Astrocyte (in vitro differentiated cells and primary cell): Measurements from ENCODE around the gene METTL26. TPM values are rescaled to one million over a fixed set of nuclear protein-coding genes. Genes with fewer than 3 reads are reported as not detected.

Experiments
- DNase-seq: peaks from one replicate; pipeline ENCODE4 v3.0.0-alpha.2; 2010; ENCODE audit warnings: low read depth
- FAIRE-seq: peaks from 2 replicates; lab custom pipeline; 2011; peaks lifted over from hg19 to GRCh38; lab: Jason Lieb, UNC
- H2AFZ ChIP-seq: 2 replicates; pipeline ENCODE4 v1.6.0; 2012; ENCODE audit warnings: low read depth, low read length, inconsistent platforms
- H3K27ac ChIP-seq: 2 replicates; pipeline ENCODE4 v1.5.1; 2011; ENCODE audit warnings: low read depth, low read length, inconsistent platforms
- H3K27me3 ChIP-seq: 2 replicates; pipeline ENCODE4 v1.6.0; 2011; ENCODE audit warnings: low read length, inconsistent platforms; ENCODE audit not compliant: insufficient read depth
- H3K36me3 ChIP-seq: 2 replicates; pipeline ENCODE4 v1.5.1; 2011; ENCODE audit warnings: low read length, inconsistent platforms; ENCODE audit not compliant: insufficient read depth
- H3K4me1 ChIP-seq: 2 replicates; pipeline ENCODE4 v1.5.1; 2011; ENCODE audit warnings: low read length, inconsistent platforms; ENCODE audit not compliant: insufficient read depth
- H3K4me2 ChIP-seq: 2 replicates; pipeline ENCODE4 v1.6.0; 2012; ENCODE audit warnings: low read length, inconsistent platforms
- H3K4me3 ChIP-seq: 2 replicates; pipeline ENCODE4 v1.5.1; 2011; ENCODE audit warnings: low read depth, mild to moderate bottlenecking, low read length, inconsistent platforms; ENCODE audit not compliant: insufficient read depth
- H3K79me2 ChIP-seq: 2 replicates; pipeline ENCODE4 v1.6.0; 2012; ENCODE audit warnings: mild to moderate bottlenecking, low read length, inconsistent platforms; ENCODE audit not compliant: insufficient read depth
- H3K9ac ChIP-seq: 2 replicates; pipeline ENCODE4 v1.6.0; 2012; ENCODE audit warnings: mild to moderate bottlenecking, low read length, inconsistent platforms
- H3K9me3 ChIP-seq: 2 replicates; pipeline ENCODE4 v1.5.1; 2012; ENCODE audit warnings: low read depth, mild to moderate bottlenecking, low read length, inconsistent platforms; ENCODE audit not compliant: insufficient read depth
- H4K20me1 ChIP-seq: 2 replicates; pipeline ENCODE4 v1.6.0; 2012; ENCODE audit warnings: low read length, inconsistent platforms; ENCODE audit not compliant: insufficient read depth
- H3K27ac Mint-ChIP-seq: one replicate; pipeline ENCODE4 v1.8.0; 2021; ENCODE audit warnings: mild to moderate bottlenecking, mixed read lengths; ENCODE audit not compliant: unreplicated experiment
- H3K27me3 Mint-ChIP-seq: one replicate; pipeline ENCODE4 v1.8.0; 2021; ENCODE audit warnings: low read depth, mixed read lengths; ENCODE audit not compliant: unreplicated experiment
- H3K36me3 Mint-ChIP-seq: one replicate; pipeline ENCODE4 v1.8.0; 2021; ENCODE audit warnings: low read depth, mixed read lengths; ENCODE audit not compliant: unreplicated experiment
- H3K4me1 Mint-ChIP-seq: one replicate; pipeline ENCODE4 v1.8.0; 2021; ENCODE audit warnings: low read depth, mixed read lengths; ENCODE audit not compliant: unreplicated experiment
- H3K4me3 Mint-ChIP-seq: one replicate; pipeline ENCODE4 v1.8.0; 2021; ENCODE audit warnings: mild to moderate bottlenecking, moderate library complexity, mixed read lengths; ENCODE audit not compliant: unreplicated experiment
- H3K9me3 Mint-ChIP-seq: one replicate; pipeline ENCODE4 v1.8.0; 2021; ENCODE audit warnings: mild to moderate bottlenecking, mixed read lengths; ENCODE audit not compliant: unreplicated experiment
- CTCF ChIP-seq: IDR thresholded peaks from 2 replicates; pipeline ENCODE4 v1.5.1; 2011; ENCODE audit warnings: low read depth, mild to moderate bottlenecking, inconsistent platforms, low read length, moderate library complexity; ENCODE audit not compliant: insufficient read depth
- EZH2 ChIP-seq: IDR thresholded peaks from 2 replicates; pipeline ENCODE4 v1.6.1; 2012; ENCODE audit warnings: mild to moderate bottlenecking, low read length, inconsistent platforms; ENCODE audit not compliant: insufficient read depth
- total RNA-seq: library from RNA; stranded (reverse); gene quantifications from 2 replicates; pipeline ENCODE4 v1.2.1, GENCODE V29; 2021

The METTL26 gene
- total RNA-seq, 1 donor from 2014 or later, result 56.4 TPM

GRCh38 chr16:657487-657886, 21.4 kb upstream of the METTL26 start:
- no peaks in the 10 kb centered on the region for H3K9me3 ChIP-seq
- no peaks in the 10 kb centered on the region for H3K4me1 Mint-ChIP-seq
- no peaks in the 10 kb centered on the region for H3K4me1 ChIP-seq
- H3K4me3 ChIP-seq, result no peak overlapping the region
- no peak overlapping the region for H3K27ac ChIP-seq
- H3K9ac ChIP-seq, result no peak overlapping the region
- H3K36me3 Mint-ChIP-seq, result peaks cover 3% of the 10 kb centered on the region
- no peaks in the 10 kb centered on the region for H3K27me3 Mint-ChIP-seq
- DNase-seq (no peak), FAIRE-seq (no peak)
- no peaks in the 10 kb centered on the region for H3K9me3 Mint-ChIP-seq
- H3K27me3 ChIP-seq, result no peaks in the 10 kb centered on the region
- H2AFZ ChIP-seq, result no peak overlapping the region
- H3K27ac Mint-ChIP-seq, result no peak overlapping the region
- H3K4me3 Mint-ChIP-seq, result no peak overlapping the region
- no peaks in the 10 kb centered on the region for H3K36me3 ChIP-seq
- no peak for TF ChIP-seq EZH2
- no peak for TF ChIP-seq CTCF
- H4K20me1 ChIP-seq, result no peaks in the 10 kb centered on the region
- no peak overlapping the region for H3K4me2 ChIP-seq
- H3K79me2 ChIP-seq, result no peaks in the 10 kb centered on the region

- H3K4me3 ChIP-seq, result no peak overlapping the region
- H3K27me3 Mint-ChIP-seq, result no peaks in the 10 kb centered on the region
- no peaks in the 10 kb centered on the region for H3K9me3 ChIP-seq
- no peak overlapping the region for H3K9ac ChIP-seq
- H3K36me3 ChIP-seq, result no peaks in the 10 kb centered on the region
- no peaks in the 10 kb centered on the region for H4K20me1 ChIP-seq
- H3K27ac Mint-ChIP-seq, result no peak overlapping the region
- H3K4me2 ChIP-seq, result no peak overlapping the region
- FAIRE-seq (no peak), DNase-seq (no peak)
- no peaks in the 10 kb centered on the region for H3K9me3 Mint-ChIP-seq
- H3K4me3 Mint-ChIP-seq, result no peak overlapping the region
- H3K27me3 ChIP-seq, result no peaks in the 10 kb centered on the region
- no peak overlapping the region for H2AFZ ChIP-seq
- peaks cover 4% of the 10 kb centered on the region for H3K4me1 ChIP-seq
- peaks cover 3% of the 10 kb centered on the region for H3K36me3 Mint-ChIP-seq
- H3K79me2 ChIP-seq, result peaks cover 8% of the 10 kb centered on the region
- no peaks in the 10 kb centered on the region for H3K4me1 Mint-ChIP-seq
- TF ChIP-seq CTCF, result no peak
- TF ChIP-seq EZH2, result no peak
- H3K27ac ChIP-seq, result no peak overlapping the region
These were observed 17.9 kb upstream of the METTL26 start for GRCh38 chr16:654034-654433.

GRCh38 chr16:652454-653305, 16.6 kb upstream of the METTL26 start:
- peaks cover 3% of the 10 kb centered on the region for H3K36me3 Mint-ChIP-seq
- Histone ChIP-seq H3K9ac (no peak overlapping the region), H3K4me2 (no peak overlapping the region), H4K20me1 (no peaks in the 10 kb centered on the region), H3K4me3 (no peak overlapping the region), H3K79me2 (peaks cover 16% of the 10 kb centered on the region), H3K36me3 (no peaks in the 10 kb centered on the region), H3K27me3 (no peaks in the 10 kb centered on the region), H2AFZ (no peak overlapping the region), H3K4me1 (peaks cover 15% of the 10 kb centered on the region), H3K27ac (no peak overlapping the region), H3K9me3 (no peaks in the 10 kb centered on the region)
- DNase-seq (no peak), FAIRE-seq (no peak)
- no peaks in the 10 kb centered on the region for H3K4me1 Mint-ChIP-seq
- H3K9me3 Mint-ChIP-seq, result no peaks in the 10 kb centered on the region
- TF ChIP-seq CTCF (no peak), EZH2 (no peak)
- no peaks in the 10 kb centered on the region for H3K27me3 Mint-ChIP-seq
- H3K27ac Mint-ChIP-seq, result no peak overlapping the region
- no peak overlapping the region for H3K4me3 Mint-ChIP-seq
